ENCODE data around the gene MLYCD.
"Not testable (repeated sequence)": the region's sequence is repeated elsewhere in the genome, so short reads cannot be mapped to it uniquely, and the experiment has no call there.

Gene MLYCD

GRCh38 chr16:83937922-83938885 lies 39.3 kb downstream of the MLYCD start:
- no peaks in the 10 kb centered on the region for H3K4me1 ChIP-seq (ENCODE audit: control insufficient read depth in 2 of 2, insufficient read depth in 2 of 2, low read length in 2 of 2)
- H3K27me3 ChIP-seq (ENCODE audit: control insufficient read depth in 2 of 2, insufficient read depth in 2 of 2, low read length in 2 of 2), result no peaks in the 10 kb centered on the region
- no peak overlapping the region for H3K4me3 ChIP-seq (ENCODE audit: low read length in 2 of 2)
- H3K36me3 ChIP-seq (ENCODE audit: control insufficient read depth in 2 of 2, insufficient read depth in 2 of 2, low read length in 2 of 2), result no peaks in the 10 kb centered on the region
- H3K9ac ChIP-seq (ENCODE audit: low read depth in 1 of 2, low read length in 2 of 2), result no peak overlapping the region
- no peak overlapping the region for H3K27ac ChIP-seq (ENCODE audit: low read depth in 2 of 2, low read length in 2 of 2)
- no peaks in the 10 kb centered on the region for H3K9me3 ChIP-seq (ENCODE audit: control insufficient read depth in 2 of 2, low read length in 2 of 2)

- Histone ChIP-seq H3K4me1 (ENCODE audit: control insufficient read depth in 2 of 2, insufficient read depth in 2 of 2, low read length in 2 of 2) (no peaks in the 10 kb centered on the region), H3K9me3 (ENCODE audit: control insufficient read depth in 2 of 2, low read length in 2 of 2) (no peaks in the 10 kb centered on the region), H3K27ac (ENCODE audit: low read depth in 2 of 2, low read length in 2 of 2) (no peak overlapping the region), H3K27me3 (ENCODE audit: control insufficient read depth in 2 of 2, insufficient read depth in 2 of 2, low read length in 2 of 2) (no peaks in the 10 kb centered on the region), H3K36me3 (ENCODE audit: control insufficient read depth in 2 of 2, insufficient read depth in 2 of 2, low read length in 2 of 2) (no peaks in the 10 kb centered on the region), H3K4me3 (ENCODE audit: low read length in 2 of 2) (no peak overlapping the region), H3K9ac (ENCODE audit: low read depth in 1 of 2, low read length in 2 of 2) (no peak overlapping the region)
Measured at GRCh38 chr16:83939266-83939855, 40.4 kb downstream of the MLYCD start.

- H3K4me3 ChIP-seq (ENCODE audit: low read length in 2 of 2), result no peak overlapping the region
- H3K9ac ChIP-seq (ENCODE audit: low read depth in 1 of 2, low read length in 2 of 2), result no peak overlapping the region
- H3K9me3 ChIP-seq (ENCODE audit: control insufficient read depth in 2 of 2, low read length in 2 of 2), result no peaks in the 10 kb centered on the region
- H3K36me3 ChIP-seq (ENCODE audit: control insufficient read depth in 2 of 2, insufficient read depth in 2 of 2, low read length in 2 of 2), result no peaks in the 10 kb centered on the region
- no peaks in the 10 kb centered on the region for H3K27me3 ChIP-seq (ENCODE audit: control insufficient read depth in 2 of 2, insufficient read depth in 2 of 2, low read length in 2 of 2)
- no peak overlapping the region for H3K27ac ChIP-seq (ENCODE audit: low read depth in 2 of 2, low read length in 2 of 2)
- no peaks in the 10 kb centered on the region for H3K4me1 ChIP-seq (ENCODE audit: control insufficient read depth in 2 of 2, insufficient read depth in 2 of 2, low read length in 2 of 2)
Measured at GRCh38 chr16:83940119-83940518, 41.2 kb downstream of the MLYCD start.

GRCh38 chr16:83940630-83941378 lies 41.9 kb downstream of the MLYCD start:
- H3K27me3 ChIP-seq (ENCODE audit: control insufficient read depth in 2 of 2, insufficient read depth in 2 of 2, low read length in 2 of 2), result no peaks in the 10 kb centered on the region
- H3K9me3 ChIP-seq (ENCODE audit: control insufficient read depth in 2 of 2, low read length in 2 of 2), result no peaks in the 10 kb centered on the region

GRCh38 chr16:83941546-83941945 lies 42.6 kb downstream of the MLYCD start:
- H3K4me3 ChIP-seq (ENCODE audit: low read length in 2 of 2); H3K9me3 ChIP-seq (ENCODE audit: control insufficient read depth in 2 of 2, low read length in 2 of 2); H3K9ac ChIP-seq (ENCODE audit: low read depth in 1 of 2, low read length in 2 of 2); H3K27ac ChIP-seq (ENCODE audit: low read depth in 2 of 2, low read length in 2 of 2); H3K36me3 ChIP-seq (ENCODE audit: control insufficient read depth in 2 of 2, insufficient read depth in 2 of 2, low read length in 2 of 2); H3K27me3 ChIP-seq (ENCODE audit: control insufficient read depth in 2 of 2, insufficient read depth in 2 of 2, low read length in 2 of 2); H3K4me1 ChIP-seq (ENCODE audit: control insufficient read depth in 2 of 2, insufficient read depth in 2 of 2, low read length in 2 of 2): not testable (repeated sequence)

More at GRCh38 chr16:83940630-83941378, 41.9 kb downstream of the MLYCD start:
- H3K4me3 ChIP-seq (ENCODE audit: low read length in 2 of 2), result no peak overlapping the region
- no peak overlapping the region for H3K27ac ChIP-seq (ENCODE audit: low read depth in 2 of 2, low read length in 2 of 2)
- H3K9ac ChIP-seq (ENCODE audit: low read depth in 1 of 2, low read length in 2 of 2), result no peak overlapping the region
- H3K4me1 ChIP-seq (ENCODE audit: control insufficient read depth in 2 of 2, insufficient read depth in 2 of 2, low read length in 2 of 2), result no peaks in the 10 kb centered on the region
- no peaks in the 10 kb centered on the region for H3K36me3 ChIP-seq (ENCODE audit: control insufficient read depth in 2 of 2, insufficient read depth in 2 of 2, low read length in 2 of 2)

- H3K4me3 ChIP-seq (ENCODE audit: low read length in 2 of 2), result no peak overlapping the region
- no peak overlapping the region for H3K9ac ChIP-seq (ENCODE audit: low read depth in 1 of 2, low read length in 2 of 2)
- H3K27me3 ChIP-seq (ENCODE audit: control insufficient read depth in 2 of 2, insufficient read depth in 2 of 2, low read length in 2 of 2), result no peaks in the 10 kb centered on the region
- no peak overlapping the region for H3K27ac ChIP-seq (ENCODE audit: low read depth in 2 of 2, low read length in 2 of 2)
- no peaks in the 10 kb centered on the region for H3K4me1 ChIP-seq (ENCODE audit: control insufficient read depth in 2 of 2, insufficient read depth in 2 of 2, low read length in 2 of 2)
- no peaks in the 10 kb centered on the region for H3K36me3 ChIP-seq (ENCODE audit: control insufficient read depth in 2 of 2, insufficient read depth in 2 of 2, low read length in 2 of 2)
- no peaks in the 10 kb centered on the region for H3K9me3 ChIP-seq (ENCODE audit: control insufficient read depth in 2 of 2, low read length in 2 of 2)
Measured at GRCh38 chr16:83942074-83942473, 43.2 kb downstream of the MLYCD start.

GRCh38 chr16:83942815-83943515 lies 44.0 kb downstream of the MLYCD start:
- no peaks in the 10 kb centered on the region for H3K9me3 ChIP-seq (ENCODE audit: control insufficient read depth in 2 of 2, low read length in 2 of 2)
- H3K4me3 ChIP-seq (ENCODE audit: low read length in 2 of 2), result no peak overlapping the region
- H3K27ac ChIP-seq (ENCODE audit: low read depth in 2 of 2, low read length in 2 of 2), result no peak overlapping the region
- H3K36me3 ChIP-seq (ENCODE audit: control insufficient read depth in 2 of 2, insufficient read depth in 2 of 2, low read length in 2 of 2), result no peaks in the 10 kb centered on the region
- H3K9ac ChIP-seq (ENCODE audit: low read depth in 1 of 2, low read length in 2 of 2), result no peak overlapping the region
- no peaks in the 10 kb centered on the region for H3K27me3 ChIP-seq (ENCODE audit: control insufficient read depth in 2 of 2, insufficient read depth in 2 of 2, low read length in 2 of 2)
- no peaks in the 10 kb centered on the region for H3K4me1 ChIP-seq (ENCODE audit: control insufficient read depth in 2 of 2, insufficient read depth in 2 of 2, low read length in 2 of 2)

- no peaks in the 10 kb centered on the region for H3K9me3 ChIP-seq (ENCODE audit: control insufficient read depth in 2 of 2, low read length in 2 of 2)
- no peaks in the 10 kb centered on the region for H3K4me1 ChIP-seq (ENCODE audit: control insufficient read depth in 2 of 2, insufficient read depth in 2 of 2, low read length in 2 of 2)
- no peak overlapping the region for H3K27ac ChIP-seq (ENCODE audit: low read depth in 2 of 2, low read length in 2 of 2)
- H3K4me3 ChIP-seq (ENCODE audit: low read length in 2 of 2), result no peak overlapping the region
- H3K27me3 ChIP-seq (ENCODE audit: control insufficient read depth in 2 of 2, insufficient read depth in 2 of 2, low read length in 2 of 2), result no peaks in the 10 kb centered on the region
- no peak overlapping the region for H3K9ac ChIP-seq (ENCODE audit: low read depth in 1 of 2, low read length in 2 of 2)
- H3K36me3 ChIP-seq (ENCODE audit: control insufficient read depth in 2 of 2, insufficient read depth in 2 of 2, low read length in 2 of 2), result no peaks in the 10 kb centered on the region
Measured at GRCh38 chr16:83943516-83944050, 44.7 kb downstream of the MLYCD start.

GRCh38 chr16:83945587-83945986 lies 46.7 kb downstream of the MLYCD start:
- Histone ChIP-seq H3K4me1 (ENCODE audit: control insufficient read depth in 2 of 2, insufficient read depth in 2 of 2, low read length in 2 of 2) (peaks cover 0 to 4% of the 10 kb centered on the region in 2 donors), H3K36me3 (ENCODE audit: control insufficient read depth in 2 of 2, insufficient read depth in 2 of 2, low read length in 2 of 2) (no peaks in the 10 kb centered on the region), H3K9me3 (ENCODE audit: control insufficient read depth in 2 of 2, low read length in 2 of 2) (no peaks in the 10 kb centered on the region), H3K27me3 (ENCODE audit: control insufficient read depth in 2 of 2, insufficient read depth in 2 of 2, low read length in 2 of 2) (no peaks in the 10 kb centered on the region), H3K27ac (ENCODE audit: low read depth in 2 of 2, low read length in 2 of 2) (no peak overlapping the region), H3K9ac (ENCODE audit: low read depth in 1 of 2, low read length in 2 of 2) (no peak overlapping the region), H3K4me3 (ENCODE audit: low read length in 2 of 2) (no peak overlapping the region)

All from mucosa of rectum (tissue), 2 donors.